Skin of body (tissue), 2 donors: ENCODE results near the gene ZSCAN1. TPM values are rescaled to one million over a fixed set of nuclear protein-coding genes. Genes with fewer than 3 reads are reported as not detected.
"Not testable (repeated sequence)": the region's sequence is repeated elsewhere in the genome, so short reads cannot be mapped to it uniquely, and the experiment has no call there.

Experiments
- DNase-seq: peaks from one replicate; lab custom pipeline; 2025; lab: John Stamatoyannopoulos, UW
- total RNA-seq: library from RNA; depleted of rRNA; stranded (reverse); fragments of >200 nt; gene quantifications from one replicate; pipeline ENCODE4 v1.2.3, GENCODE V29; 2014

ZSCAN1 gene, protein sequence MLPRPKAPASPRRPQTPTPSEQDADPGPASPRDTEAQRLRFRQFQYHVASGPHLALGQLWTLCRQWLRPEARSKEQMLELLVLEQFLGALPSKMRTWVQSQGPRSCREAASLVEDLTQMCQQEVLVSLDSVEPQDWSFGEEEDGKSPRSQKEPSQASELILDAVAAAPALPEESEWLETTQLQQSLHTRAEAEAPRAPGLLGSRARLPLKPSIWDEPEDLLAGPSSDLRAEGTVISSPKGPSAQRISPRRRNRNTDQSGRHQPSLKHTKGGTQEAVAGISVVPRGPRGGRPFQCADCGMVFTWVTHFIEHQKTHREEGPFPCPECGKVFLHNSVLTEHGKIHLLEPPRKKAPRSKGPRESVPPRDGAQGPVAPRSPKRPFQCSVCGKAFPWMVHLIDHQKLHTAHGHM
- total RNA-seq = 0.30 TPM

DNA sequence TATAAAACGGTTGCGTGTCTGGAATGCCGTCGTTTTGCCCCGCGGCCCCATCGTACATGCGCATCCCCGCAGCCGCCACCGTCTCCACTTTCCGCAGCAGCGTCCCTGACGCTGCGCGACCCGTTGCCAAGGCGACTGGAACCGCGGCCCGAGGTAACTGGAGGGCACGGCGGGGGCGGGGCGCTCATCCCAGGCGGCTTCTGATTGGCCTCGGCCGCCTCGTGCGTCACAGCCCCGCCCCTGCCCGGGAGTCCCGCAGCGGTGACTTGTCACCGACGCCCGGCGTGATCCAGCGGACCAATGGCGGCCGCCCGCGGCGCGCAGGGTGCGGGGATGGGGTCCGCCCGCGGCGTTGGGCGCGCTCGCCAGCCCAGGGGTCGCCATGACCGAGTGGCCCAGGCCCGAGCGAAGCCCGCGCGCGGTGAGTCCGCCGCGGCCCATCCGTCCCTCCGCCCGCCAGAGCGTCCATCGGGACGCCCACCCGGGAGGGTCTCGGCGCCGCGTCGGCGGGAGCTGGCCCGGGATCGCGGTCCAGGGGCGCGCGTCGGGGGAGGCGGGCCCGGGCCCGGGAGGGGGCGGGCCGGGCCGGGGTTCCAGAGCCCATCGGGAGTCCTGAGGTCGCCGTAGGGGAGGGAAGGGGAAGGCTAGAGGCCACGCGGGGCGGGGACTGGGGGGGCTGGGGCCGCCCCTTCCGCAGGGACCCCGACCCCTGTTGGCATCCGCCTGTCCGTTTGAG is at the start of gene ZSCAN1:
Gene ZSCAN1, plus strand, starts transcription at position 285 of the 736 bp plus-strand sequence. CDS start 3,812 bp downstream, outside the sequence.
- DNase-seq = peak; percentile 92

DNA sequence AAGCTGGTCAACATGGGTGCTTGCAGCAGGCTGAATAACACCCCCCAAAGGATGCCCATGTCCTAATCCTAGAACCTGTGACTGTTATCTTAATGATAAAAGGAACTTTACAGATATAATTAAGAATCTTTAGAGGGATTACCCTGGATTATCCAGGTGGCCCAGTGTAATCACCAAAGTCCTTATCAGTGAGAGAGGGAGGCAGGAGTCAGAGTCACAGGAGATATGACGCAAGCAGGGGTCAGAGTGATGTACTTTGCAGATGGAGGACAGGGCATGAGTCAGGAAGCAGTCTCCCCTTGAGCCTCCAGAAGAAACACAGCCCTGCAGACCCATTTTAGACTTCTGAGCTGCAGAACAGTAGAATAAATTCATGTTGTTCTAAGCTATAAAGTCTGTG is 41.0 kb upstream of the ZSCAN1 start:
- DNase-seq = no peak

DNA sequence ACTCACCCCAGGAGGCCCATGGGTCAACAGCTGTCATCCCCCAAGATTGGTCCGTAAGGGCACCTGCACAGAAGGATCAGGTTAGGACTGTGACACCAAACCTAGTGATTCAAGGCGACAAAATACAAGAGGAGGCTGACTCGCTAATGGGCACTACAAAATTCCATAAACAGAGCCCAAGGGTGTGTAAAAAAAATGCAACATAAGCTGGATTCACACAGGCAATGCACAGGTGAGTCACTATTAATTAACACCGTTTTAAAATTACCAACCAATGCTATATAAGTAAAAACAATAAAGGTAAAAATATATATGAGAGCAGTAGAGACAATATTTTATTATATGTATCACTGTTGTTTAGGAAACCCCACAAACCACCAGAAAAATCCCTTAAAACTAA is 33.1 kb upstream of the ZSCAN1 start:
- no peak for DNase-seq

DNA sequence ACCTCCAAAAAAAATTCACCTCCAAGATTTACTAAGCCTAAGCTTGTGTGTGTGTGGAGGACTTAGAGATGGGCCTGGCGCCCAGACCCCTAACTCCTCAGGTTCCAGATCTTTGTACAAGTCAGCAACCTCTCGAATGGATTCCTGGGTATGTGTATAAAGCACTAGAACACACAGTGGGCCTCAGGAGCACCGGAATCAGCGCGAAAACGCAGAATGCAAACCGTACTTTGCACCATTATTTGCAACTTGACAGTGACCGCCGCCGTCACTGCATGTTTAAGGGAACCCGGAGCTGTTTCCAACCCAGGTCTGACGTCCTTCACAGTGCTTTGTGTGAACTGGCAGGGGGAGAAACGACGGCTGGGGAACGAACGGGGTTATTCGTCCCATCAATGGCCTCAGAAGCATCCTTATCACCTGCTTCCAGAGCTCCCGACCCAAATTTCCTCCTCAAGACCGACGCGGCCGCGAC is 31.9 kb upstream of the ZSCAN1 start:
- no peak for DNase-seq

DNA sequence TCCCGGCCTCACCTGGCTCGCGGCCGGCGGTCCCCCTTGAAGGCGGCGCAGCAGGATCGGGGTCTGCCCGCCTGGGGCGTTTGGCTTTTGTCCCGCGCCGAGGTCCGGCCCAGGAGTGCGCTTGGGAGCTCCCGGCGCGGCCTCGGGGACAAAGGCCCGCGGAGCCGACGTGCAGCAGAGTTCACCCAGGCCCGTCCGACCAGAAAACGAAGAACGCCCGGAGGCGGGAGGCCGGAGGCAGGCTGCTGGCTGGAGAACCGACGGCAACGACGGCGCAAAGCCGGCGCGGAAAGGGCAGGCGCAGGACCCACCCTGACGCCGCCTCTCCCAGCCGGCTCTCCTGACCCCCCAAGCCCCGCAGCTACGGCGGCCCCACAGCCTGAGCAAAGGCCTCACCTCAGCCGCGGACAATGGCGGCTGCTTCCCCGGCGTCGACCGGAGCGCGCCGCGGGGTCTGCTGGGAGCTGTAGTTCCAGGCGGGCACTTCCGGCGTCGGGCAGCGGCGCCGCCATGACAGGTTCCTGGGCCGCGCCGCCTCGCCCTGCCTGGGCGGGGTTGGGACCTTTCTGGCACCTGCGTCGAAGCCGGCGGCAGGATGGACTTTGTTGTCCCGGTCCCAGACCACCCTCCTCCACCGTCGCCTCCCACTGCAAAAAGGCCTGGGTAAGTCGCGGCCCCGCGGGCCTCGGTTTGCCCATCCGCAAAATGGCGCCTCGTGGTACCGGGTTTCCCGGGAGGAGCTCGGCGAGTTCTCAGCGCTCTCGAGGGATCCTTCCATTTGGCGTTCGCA is 31.2 kb upstream of the ZSCAN1 start, which contains the start of gene ZNF606:
Gene ZNF606, minus strand, starts transcription at position 437 of the 790 bp plus-strand sequence. CDS start 1,501 bp downstream, outside the sequence.
- peak; percentile 71 for DNase-seq

DNA sequence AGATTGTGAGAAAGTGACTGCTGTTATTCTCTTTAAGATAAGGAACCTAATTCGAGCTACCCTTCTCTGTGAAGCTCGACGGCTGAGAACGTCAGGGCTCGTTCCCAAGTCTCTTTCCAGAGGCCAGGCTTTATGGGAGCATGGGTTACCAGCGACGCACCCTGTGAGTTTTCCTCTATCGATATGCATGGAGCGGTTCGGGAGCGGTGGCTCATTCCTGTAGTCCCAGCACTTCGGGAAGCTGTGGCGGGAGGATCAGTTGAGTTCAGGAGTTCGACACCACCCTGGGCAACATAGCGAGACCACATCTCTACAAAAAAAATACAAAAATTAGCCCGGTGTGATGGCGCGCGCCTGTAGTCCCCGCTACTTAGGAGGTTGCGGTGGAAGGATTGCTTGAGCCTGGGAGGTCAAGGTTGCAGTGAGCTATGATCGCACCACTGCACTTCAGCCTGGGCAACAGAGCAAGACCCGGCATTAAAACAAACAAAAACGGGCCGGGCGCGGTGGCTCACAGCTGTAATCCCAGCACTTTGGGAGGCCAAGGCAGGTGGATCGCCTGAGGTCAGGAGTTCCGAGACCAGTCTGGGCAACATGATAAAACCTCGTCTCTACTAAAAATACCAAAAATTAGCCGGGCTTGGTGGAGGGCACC is 30.5 kb upstream of the ZSCAN1 start:
- no peak for DNase-seq

DNA sequence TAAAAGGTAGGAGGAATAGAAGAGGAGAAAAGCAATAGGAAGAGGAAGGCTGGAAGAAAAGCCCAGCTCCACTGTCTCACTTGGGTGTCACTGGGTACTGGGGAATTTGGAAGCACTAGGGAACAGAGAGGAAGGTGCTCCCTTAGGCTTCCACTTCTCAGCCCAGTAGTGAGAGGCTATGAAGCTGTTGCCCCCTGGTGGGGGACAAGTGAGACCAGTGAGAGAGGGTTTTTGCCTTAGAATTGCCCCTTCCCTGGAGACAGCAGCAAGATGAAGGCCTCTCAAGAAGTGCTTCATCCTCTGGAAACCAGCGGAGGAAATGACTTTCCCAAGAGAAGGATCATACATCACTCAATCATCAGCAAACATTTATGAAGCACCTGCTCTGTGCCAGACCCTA is 26.5 kb upstream of the ZSCAN1 start:
- no peak for DNase-seq

DNA sequence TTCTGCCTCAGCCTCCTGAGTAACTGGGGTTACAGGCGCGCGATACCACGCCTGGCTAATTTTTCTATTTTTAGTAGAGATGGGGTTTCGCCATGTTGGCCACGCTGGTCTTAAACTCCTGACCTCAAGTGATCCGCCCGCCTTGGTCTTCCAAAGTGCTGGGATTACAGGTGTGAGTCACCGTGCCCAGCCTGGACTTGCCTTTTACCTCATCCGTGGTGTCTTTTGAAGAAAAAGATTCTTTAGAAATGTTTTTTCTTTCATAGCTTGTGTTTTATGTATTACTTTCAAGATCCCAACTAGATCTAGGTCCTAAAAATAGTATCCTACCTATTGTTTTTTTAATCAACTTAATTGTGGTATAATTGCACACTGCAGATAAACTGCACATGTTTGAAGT is 24.9 kb upstream of the ZSCAN1 start:
- not testable (repeated sequence) for DNase-seq

DNA sequence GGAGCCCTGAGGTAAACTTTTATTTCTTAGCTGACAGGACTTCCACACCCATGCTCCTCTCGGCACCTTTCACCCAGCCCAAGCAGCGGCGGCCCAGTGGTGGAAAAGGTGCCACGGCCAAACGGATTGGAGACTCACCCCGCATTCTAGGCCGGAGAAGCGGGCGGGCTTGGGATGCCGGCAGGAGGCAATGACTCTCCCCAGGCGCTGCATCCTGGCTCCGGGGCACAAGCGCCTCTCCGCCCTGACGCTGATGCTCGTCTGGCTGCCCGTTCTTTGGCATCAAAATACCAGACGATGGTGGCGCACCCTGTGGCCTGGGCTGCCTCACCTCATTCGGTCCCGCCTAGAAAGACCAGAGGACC is 24.5 kb upstream of the ZSCAN1 start:
- DNase-seq = no peak

DNA sequence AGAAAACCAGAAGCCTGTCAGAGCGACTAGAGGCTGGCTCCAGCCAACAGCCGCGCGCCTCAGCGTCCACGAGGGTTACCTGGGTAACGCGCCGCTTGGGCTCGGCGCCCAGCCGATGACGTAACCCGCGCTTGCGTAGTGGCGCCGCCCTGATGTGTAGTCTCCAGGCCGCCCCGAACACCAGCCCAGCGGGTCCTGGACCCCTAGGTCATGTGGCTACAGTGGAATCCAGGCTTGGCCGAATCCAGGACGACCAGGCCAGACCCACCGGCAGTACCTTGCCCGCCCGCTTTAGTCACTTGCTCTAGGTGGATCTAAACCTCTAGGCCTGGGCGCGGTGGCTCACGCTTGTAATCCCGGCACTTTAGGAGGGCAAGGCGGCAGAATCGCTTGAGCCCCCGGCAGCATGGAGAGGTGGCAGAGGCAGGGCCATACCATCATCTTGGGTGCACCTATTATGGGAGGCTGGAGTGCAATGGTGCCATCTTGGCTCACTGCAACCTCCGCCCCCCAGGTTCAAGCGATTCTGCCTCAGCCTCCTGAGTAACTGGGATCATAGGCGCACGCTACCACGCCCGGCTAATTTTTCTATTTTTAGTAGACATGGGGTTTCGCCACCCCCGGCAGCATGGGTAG is 24.0 kb upstream of the ZSCAN1 start:
- peak; percentile 54 for DNase-seq

DNA sequence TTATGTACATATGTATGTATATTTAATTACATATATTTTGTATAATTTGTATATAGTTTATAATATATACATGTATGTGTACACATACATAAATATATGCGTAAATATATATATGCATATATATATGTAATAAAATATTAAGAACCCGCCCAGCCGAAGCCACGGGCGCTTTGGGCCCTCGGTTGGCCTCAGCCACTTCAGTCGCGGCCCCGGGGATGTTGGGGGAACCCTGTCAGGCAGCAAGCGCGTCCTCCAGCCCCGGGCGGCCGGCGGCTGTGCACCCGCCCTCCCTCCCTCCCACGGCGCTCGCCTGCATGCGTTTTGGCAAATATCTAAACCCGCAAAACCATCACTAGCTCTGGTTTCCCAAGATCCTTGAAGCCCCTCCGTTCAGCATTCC is 23.3 kb upstream of the ZSCAN1 start:
- no peak for DNase-seq

DNA sequence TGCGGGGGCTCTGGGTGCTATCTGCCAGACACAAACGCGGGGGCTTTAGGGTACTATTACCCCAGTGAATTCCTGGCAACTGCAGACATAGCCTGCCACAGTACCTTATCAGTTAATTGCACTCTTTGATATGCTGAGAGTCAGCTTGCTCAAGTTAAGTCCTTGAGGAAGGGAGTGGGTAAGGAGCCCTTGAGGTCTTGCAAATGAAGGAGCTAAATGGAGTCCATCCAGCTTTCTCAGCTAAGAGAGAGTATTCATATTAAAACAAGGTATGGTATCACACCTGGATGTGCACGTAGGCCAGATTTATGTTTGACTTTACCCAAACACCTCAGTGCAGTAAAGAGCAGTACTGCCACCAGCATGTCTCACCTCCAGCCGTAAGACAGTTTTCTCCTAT is 19.7 kb upstream of the ZSCAN1 start:
- no peak for DNase-seq

DNA sequence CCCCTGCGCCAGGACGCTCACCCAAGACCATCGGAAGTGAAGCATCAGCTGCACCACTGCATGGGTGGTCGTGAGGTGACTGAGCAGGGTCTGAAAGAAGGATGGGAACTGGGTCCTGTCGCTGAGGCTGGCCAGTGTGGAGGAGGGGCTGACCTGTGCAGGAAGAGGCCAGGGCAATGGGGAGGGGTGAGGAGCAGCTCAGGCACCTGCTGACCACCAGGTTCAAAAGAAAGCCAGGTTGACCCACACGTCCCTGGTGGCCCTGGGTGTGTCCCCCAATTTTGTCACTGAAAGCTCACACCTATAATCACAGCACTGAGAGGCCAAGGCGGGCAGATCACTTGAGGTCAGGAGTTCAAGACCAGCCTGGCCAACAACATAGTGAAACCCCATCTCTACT is 13.7 kb upstream of the ZSCAN1 start:
- DNase-seq = no peak

DNA sequence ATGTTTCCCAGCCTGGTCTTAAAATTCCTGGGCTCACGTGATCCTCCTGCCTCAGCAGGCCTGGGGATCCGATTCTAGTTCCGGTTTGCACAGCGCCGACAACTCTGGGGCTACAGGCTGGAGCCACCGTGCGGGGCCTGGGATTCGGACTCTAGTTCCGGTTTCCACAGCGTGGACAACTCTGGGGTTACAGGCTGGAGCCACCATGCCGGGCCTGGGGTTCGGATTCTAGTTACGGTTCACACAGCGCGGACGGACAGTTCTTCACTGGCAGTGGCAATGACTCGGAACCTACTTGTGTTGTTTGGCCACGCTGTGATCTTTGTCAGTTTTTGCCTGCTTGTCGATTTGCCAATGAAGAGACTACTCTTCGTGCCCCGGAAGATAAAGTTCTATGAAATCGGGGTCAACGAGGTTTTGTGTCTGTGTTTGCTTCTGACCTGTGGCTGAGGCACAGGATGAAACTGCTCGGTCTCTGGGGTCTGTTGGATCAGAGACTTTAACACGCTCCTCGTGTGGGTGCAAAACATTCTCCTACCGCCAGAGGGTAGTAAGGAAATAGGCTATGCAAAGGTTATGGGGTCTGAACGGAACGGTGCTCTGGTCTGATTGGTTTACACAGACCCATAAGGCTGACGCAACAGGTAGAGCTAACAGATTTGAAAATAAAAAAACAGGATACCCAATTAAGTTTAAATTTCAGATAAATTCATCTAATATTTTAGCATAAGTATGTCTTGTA is 12.1 kb upstream of the ZSCAN1 start:
- peak; percentile 54 for DNase-seq

DNA sequence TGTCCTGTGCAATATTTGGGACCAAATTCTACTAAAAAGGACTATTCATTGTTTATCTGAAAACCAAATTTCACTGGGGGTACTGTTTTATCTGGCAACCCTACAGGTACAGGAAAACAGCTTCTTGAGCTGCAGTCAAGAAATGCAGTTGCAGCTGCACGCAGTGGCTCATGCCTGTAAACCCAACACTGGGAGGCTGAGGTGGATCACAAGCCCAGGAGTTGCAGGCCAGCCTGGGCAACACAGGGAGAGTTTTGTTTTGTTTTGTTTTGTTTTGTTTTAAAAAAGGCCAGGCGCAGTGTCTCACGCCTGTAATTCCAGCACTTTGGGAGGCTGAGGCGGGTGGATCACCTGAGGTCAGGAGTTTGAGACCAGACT is 11.6 kb upstream of the ZSCAN1 start:
- DNase-seq = no peak

DNA sequence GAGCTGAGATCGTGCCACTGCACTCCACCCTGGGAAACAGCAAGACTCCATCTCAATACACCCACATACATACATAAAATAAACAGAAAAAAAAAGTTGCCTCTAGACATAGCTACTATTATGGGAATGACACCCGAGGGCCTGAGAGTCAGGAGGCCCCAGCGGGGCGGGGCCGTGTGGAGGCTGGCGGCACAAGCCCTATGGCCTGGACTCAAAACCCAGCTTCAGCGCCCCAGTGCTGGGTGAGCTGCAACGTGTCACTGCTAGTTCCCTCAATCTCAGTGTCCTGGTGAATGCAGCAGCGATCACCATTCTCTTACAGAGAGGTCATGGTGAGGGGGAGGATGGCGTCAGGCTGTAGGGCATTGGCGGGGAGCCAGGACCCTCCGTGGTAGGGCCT is 9.2 kb upstream of the ZSCAN1 start:
- DNase-seq = no peak

DNA sequence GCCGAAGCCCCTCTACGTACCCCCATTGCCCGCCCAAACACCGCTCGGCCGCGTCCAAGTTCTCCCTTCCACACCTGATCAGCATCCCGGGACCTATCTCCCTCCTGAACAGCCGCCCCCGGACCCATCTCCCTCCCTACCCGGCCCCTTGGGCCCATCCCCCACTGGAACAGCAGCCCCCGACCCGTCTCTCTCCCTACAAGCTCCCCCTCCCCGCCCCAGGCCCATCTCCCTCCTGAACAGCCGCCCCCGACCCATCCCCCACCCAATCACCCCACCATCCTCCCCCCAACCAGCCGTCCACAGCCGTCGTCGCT is 610 bp downstream of the ZSCAN1 start:
- no peak for DNase-seq

DNA sequence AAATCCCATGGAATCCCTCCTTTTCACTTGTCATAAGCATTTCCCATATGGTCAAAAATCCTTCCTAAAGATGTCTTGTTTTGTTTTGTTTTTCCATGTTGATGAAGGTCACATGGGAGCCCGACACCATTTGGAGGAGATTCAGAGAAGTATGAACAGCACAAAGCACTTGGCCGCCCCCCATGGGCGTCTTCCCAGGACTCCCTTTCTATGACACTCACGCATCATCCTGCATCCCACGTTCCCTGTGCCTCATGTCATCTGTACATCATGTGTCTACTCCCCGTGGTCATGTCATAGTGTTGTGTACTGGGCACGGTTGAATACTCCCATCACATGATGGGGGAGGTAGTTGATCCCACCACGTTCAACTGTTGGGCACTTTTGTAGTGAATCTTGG is 2.0 kb downstream of the ZSCAN1 start:
- no peak for DNase-seq

DNA sequence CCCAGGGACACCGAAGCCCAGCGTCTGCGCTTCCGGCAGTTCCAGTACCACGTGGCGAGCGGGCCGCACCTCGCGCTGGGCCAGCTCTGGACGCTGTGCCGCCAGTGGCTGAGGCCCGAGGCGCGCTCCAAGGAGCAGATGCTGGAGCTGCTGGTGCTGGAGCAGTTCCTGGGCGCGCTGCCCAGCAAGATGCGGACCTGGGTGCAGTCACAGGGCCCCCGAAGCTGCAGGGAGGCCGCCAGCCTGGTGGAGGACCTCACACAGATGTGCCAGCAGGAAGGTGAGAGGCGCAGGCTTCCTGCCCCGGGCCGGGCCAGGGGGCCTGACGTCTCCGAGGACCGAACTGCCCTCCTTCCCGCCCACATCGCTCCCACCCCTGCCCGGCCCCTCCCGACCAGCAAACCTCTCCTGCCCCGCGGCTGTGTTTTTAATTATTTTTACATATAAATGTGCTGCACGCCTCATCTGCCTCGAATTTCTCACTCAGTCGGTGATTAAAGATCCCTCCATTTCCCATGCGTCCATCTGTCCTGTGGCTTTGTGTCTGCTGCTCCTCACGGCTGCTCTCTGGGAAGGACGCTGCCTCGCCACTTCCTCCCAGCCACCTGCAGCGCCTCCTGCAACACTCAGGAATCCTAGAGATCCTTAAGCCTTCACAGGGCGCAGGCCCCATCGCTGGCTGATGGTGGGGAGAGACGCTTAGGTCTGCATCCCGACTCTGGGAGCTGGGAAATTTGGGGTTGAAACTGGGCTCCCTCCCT is 4.3 kb downstream of the ZSCAN1 start:
- no peak for DNase-seq
